ENCODE data around the gene ARHGEF6. TPM values are rescaled to one million over a fixed set of nuclear protein-coding genes. Genes with fewer than 3 reads are reported as not detected.

The ARHGEF6 gene
- total and polyA plus RNA-seq, 4 donors, result 1.6 to 9.2 (median 4.2) TPM

DNA sequence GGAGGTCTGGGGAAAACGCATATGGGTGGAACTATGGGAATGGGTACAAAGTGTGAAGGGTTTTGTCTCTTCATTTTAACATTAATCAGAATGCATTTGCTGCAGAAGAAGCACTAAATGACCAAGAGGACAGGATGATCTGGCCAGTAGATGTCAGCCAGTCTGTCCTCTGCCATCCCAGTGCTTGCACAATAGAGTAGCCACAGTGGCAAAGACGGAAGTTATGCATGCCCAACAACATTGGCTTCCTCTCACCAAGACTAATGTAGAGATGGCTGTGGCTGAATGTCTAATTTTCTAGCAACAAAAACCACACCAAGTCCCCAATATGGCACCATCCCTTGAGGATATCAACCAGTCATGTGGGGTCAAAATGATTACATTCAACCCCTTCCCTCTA, 45.0 kb upstream of the ARHGEF6 start:
- Histone ChIP-seq H3K27me3 (ENCODE audit: control insufficient read depth in 4 of 4, insufficient read depth in 4 of 4, low read length in 3 of 4) (no peaks in the 10 kb centered on the region), H3K9me3 (ENCODE audit: control insufficient read depth in 4 of 4, low read length in 3 of 4) (no peaks in the 10 kb centered on the region), H3K27ac (ENCODE audit: low read depth in 1 of 2, low read length in 2 of 2) (no peak overlapping the region), H3K4me1 (ENCODE audit: control insufficient read depth in 4 of 4, insufficient read depth in 4 of 4, low read length in 3 of 4) (no peaks in the 10 kb centered on the region), H3K4me3 (ENCODE audit: low read depth in 1 of 3, low read length in 3 of 3) (no peak overlapping the region), H3K36me3 (ENCODE audit: control insufficient read depth in 4 of 4, insufficient read depth in 3 of 4, low read depth in 1 of 4, low read length in 3 of 4) (peaks cover 0 to 2% (median 0%) of the 10 kb centered on the region in 4 donors), H3K9ac (ENCODE audit: low read depth in 1 of 2, low read length in 2 of 2) (no peak overlapping the region)
- TF ChIP-seq, protein P1, sequence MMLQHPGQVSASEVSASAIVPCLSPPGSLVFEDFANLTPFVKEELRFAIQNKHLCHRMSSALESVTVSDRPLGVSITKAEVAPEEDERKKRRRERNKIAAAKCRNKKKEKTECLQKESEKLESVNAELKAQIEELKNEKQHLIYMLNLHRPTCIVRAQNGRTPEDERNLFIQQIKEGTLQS (IDR thresholded peaks at IDR 0.05), result no peak
- TF ChIP-seq SP1 (IDR thresholded peaks at IDR 0.05) (no peak), FOXA2 (IDR thresholded peaks at IDR 0.05) (no peak), HNF4A (conservative IDR thresholded peaks at IDR 0.05) (no peak), JUND (IDR thresholded peaks at IDR 0.05) (no peak), RXRA (IDR thresholded peaks at IDR 0.05) (no peak), GABPA (IDR thresholded peaks at IDR 0.05 in 1 of 2, conservative IDR thresholded peaks at IDR 0.05 in 1 of 2) (no peak), NR2F2 (IDR thresholded peaks at IDR 0.05) (no peak), FOXA1 (IDR thresholded peaks at IDR 0.05) (no peak), RAD21 (IDR thresholded peaks at IDR 0.05) (no peak), TAF1 (conservative IDR thresholded peaks at IDR 0.05) (no peak), EGR1 (IDR thresholded peaks at IDR 0.05; ENCODE audit: low read depth in 2 of 2) (no peak), HNF4G (IDR thresholded peaks at IDR 0.05) (no peak), YY1 (IDR thresholded peaks at IDR 0.05) (no peak)
- TF ChIP-seq, protein P2, sequence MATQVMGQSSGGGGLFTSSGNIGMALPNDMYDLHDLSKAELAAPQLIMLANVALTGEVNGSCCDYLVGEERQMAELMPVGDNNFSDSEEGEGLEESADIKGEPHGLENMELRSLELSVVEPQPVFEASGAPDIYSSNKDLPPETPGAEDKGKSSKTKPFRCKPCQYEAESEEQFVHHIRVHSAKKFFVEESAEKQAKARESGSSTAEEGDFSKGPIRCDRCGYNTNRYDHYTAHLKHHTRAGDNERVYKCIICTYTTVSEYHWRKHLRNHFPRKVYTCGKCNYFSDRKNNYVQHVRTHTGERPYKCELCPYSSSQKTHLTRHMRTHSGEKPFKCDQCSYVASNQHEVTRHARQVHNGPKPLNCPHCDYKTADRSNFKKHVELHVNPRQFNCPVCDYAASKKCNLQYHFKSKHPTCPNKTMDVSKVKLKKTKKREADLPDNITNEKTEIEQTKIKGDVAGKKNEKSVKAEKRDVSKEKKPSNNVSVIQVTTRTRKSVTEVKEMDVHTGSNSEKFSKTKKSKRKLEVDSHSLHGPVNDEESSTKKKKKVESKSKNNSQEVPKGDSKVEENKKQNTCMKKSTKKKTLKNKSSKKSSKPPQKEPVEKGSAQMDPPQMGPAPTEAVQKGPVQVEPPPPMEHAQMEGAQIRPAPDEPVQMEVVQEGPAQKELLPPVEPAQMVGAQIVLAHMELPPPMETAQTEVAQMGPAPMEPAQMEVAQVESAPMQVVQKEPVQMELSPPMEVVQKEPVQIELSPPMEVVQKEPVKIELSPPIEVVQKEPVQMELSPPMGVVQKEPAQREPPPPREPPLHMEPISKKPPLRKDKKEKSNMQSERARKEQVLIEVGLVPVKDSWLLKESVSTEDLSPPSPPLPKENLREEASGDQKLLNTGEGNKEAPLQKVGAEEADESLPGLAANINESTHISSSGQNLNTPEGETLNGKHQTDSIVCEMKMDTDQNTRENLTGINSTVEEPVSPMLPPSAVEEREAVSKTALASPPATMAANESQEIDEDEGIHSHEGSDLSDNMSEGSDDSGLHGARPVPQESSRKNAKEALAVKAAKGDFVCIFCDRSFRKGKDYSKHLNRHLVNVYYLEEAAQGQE (IDR thresholded peaks at IDR 0.05), result no peak
- TF ChIP-seq, protein P3, sequence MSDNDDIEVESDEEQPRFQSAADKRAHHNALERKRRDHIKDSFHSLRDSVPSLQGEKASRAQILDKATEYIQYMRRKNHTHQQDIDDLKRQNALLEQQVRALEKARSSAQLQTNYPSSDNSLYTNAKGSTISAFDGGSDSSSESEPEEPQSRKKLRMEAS (IDR thresholded peaks at IDR 0.05), result no peak
- TF ChIP-seq, protein P4, sequence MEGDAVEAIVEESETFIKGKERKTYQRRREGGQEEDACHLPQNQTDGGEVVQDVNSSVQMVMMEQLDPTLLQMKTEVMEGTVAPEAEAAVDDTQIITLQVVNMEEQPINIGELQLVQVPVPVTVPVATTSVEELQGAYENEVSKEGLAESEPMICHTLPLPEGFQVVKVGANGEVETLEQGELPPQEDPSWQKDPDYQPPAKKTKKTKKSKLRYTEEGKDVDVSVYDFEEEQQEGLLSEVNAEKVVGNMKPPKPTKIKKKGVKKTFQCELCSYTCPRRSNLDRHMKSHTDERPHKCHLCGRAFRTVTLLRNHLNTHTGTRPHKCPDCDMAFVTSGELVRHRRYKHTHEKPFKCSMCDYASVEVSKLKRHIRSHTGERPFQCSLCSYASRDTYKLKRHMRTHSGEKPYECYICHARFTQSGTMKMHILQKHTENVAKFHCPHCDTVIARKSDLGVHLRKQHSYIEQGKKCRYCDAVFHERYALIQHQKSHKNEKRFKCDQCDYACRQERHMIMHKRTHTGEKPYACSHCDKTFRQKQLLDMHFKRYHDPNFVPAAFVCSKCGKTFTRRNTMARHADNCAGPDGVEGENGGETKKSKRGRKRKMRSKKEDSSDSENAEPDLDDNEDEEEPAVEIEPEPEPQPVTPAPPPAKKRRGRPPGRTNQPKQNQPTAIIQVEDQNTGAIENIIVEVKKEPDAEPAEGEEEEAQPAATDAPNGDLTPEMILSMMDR (IDR thresholded peaks at IDR 0.05; ENCODE audit: low read depth, low read length, missing input control), result no peak
- TF ChIP-seq, protein P5, sequence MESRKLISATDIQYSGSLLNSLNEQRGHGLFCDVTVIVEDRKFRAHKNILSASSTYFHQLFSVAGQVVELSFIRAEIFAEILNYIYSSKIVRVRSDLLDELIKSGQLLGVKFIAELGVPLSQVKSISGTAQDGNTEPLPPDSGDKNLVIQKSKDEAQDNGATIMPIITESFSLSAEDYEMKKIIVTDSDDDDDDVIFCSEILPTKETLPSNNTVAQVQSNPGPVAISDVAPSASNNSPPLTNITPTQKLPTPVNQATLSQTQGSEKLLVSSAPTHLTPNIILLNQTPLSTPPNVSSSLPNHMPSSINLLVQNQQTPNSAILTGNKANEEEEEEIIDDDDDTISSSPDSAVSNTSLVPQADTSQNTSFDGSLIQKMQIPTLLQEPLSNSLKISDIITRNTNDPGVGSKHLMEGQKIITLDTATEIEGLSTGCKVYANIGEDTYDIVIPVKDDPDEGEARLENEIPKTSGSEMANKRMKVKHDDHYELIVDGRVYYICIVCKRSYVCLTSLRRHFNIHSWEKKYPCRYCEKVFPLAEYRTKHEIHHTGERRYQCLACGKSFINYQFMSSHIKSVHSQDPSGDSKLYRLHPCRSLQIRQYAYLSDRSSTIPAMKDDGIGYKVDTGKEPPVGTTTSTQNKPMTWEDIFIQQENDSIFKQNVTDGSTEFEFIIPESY (IDR thresholded peaks at IDR 0.05), result no peak
- WGBS, result 95% methylated on average over 2 of the region's 2 CpGs
- DNase-seq (ENCODE audit: low spot score), result no peak

All from liver (tissue), 9 donors.